Uterus (tissue), 2 donors: ENCODE measurements around the gene PGM3.

ENCODE experiments used
- POLR2A ChIP-seq, 2 donors: fragments of 450-650 bp; IDR thresholded peaks; one replicate each; pipeline ENCODE4 v1.6.1; 2016; ENCODE audit warnings: antibody characterized with exemption in 2 of 2, mild to moderate bottlenecking in 1 of 2, moderate library complexity in 1 of 2
- TF ChIP-seq, protein P1 (sequence below), 4 experiments: fragments of 200-600 bp in 2 of 4; fragments of 450-650 bp in 2 of 4; sonication (generic) in 2 of 4; IDR thresholded peaks; one replicate each; pipeline ENCODE4 v1.5.1; 2016 to 2019; ENCODE audit warnings: antibody characterized with exemption in 4 of 4, mild to moderate bottlenecking in 2 of 4, moderate library complexity in 1 of 4

- no peak for TF ChIP-seq POLR2A (IDR thresholded peaks at IDR 0.05)
- TF ChIP-seq, protein P1, sequence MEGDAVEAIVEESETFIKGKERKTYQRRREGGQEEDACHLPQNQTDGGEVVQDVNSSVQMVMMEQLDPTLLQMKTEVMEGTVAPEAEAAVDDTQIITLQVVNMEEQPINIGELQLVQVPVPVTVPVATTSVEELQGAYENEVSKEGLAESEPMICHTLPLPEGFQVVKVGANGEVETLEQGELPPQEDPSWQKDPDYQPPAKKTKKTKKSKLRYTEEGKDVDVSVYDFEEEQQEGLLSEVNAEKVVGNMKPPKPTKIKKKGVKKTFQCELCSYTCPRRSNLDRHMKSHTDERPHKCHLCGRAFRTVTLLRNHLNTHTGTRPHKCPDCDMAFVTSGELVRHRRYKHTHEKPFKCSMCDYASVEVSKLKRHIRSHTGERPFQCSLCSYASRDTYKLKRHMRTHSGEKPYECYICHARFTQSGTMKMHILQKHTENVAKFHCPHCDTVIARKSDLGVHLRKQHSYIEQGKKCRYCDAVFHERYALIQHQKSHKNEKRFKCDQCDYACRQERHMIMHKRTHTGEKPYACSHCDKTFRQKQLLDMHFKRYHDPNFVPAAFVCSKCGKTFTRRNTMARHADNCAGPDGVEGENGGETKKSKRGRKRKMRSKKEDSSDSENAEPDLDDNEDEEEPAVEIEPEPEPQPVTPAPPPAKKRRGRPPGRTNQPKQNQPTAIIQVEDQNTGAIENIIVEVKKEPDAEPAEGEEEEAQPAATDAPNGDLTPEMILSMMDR (IDR thresholded peaks at IDR 0.05), result no peak
Observed at GRCh38 chr6:83126223-83126622, 66.8 kb downstream of the PGM3 start.
